Uterus (tissue), 2 donors: ENCODE data around the gene TMEM132A.

Experiments used
- POLR2A ChIP-seq, 2 donors: fragments of 450-650 bp; IDR thresholded peaks; one replicate each; pipeline ENCODE4 v1.6.1; 2016; ENCODE audit warnings: antibody characterized with exemption in 2 of 2, mild to moderate bottlenecking in 1 of 2, moderate library complexity in 1 of 2
- TF ChIP-seq, protein P1 (sequence below), 4 experiments: fragments of 200-600 bp in 2 of 4; fragments of 450-650 bp in 2 of 4; sonication (generic) in 2 of 4; IDR thresholded peaks; one replicate each; pipeline ENCODE4 v1.5.1; 2016 to 2019; ENCODE audit warnings: antibody characterized with exemption in 4 of 4, mild to moderate bottlenecking in 2 of 4, moderate library complexity in 1 of 4

DNA sequence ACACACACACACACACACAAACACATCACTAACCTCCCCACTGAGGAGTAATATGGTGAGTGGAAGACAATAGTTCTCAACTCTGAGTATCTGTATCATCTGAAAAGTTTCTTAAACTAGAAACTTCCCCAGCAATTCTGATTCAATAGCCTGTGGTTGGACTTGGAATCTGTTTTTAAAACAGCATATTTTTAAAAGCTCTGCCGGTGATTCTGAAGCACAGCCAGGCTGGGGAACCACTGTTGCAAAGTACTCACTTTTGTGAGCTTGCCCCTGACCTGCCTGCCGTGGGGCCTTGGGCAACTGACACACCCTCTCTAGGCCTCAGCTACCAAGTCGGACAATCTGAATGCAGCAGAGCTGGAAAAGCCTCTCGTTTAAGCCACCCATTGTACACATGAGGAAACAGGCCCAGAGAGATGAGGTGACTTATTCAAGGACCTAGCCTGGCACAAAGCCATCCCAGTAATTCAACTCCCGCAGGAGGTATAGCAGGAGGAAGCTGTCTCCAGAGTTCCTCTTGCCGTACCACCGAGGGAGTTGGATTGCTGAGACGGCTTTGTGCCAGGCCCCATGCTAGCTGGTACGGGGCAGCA lies 18.8 kb downstream of the TMEM132A start:
- TF ChIP-seq, protein P1, sequence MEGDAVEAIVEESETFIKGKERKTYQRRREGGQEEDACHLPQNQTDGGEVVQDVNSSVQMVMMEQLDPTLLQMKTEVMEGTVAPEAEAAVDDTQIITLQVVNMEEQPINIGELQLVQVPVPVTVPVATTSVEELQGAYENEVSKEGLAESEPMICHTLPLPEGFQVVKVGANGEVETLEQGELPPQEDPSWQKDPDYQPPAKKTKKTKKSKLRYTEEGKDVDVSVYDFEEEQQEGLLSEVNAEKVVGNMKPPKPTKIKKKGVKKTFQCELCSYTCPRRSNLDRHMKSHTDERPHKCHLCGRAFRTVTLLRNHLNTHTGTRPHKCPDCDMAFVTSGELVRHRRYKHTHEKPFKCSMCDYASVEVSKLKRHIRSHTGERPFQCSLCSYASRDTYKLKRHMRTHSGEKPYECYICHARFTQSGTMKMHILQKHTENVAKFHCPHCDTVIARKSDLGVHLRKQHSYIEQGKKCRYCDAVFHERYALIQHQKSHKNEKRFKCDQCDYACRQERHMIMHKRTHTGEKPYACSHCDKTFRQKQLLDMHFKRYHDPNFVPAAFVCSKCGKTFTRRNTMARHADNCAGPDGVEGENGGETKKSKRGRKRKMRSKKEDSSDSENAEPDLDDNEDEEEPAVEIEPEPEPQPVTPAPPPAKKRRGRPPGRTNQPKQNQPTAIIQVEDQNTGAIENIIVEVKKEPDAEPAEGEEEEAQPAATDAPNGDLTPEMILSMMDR (IDR thresholded peaks at IDR 0.05): no peak
- TF ChIP-seq POLR2A (IDR thresholded peaks at IDR 0.05): no peak
